CD4-positive, alpha-beta T cell treated with Interleukin-4 for 1 hour (primary cell): ENCODE results near the gene EFL1.

Experiments
- DNase-seq, 2 donors: peaks; one replicate each; pipeline ENCODE4 v3.0.0-alpha.2; 2020 to 2022

Gene EFL1

DNA sequence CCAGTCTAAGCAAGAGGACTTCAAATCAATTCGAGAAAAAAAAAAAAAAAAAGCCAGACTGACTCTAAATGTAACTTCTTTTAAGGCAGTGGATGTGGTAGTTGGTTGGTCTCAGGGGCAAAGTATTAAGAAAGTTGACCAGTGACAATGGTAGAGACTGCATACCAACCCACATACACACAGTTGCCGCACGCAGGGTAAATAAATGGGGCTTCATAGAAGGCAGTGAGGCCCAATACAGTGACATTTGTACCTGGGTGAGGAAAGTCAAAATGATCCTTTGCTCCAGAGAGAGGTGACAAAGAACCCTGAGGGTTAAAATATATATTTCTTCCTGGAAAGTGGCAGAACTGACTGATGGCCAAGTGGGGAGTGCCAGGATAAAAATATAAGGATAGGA lies 116.0 kb downstream of the EFL1 start:
- no peak for DNase-seq

DNA sequence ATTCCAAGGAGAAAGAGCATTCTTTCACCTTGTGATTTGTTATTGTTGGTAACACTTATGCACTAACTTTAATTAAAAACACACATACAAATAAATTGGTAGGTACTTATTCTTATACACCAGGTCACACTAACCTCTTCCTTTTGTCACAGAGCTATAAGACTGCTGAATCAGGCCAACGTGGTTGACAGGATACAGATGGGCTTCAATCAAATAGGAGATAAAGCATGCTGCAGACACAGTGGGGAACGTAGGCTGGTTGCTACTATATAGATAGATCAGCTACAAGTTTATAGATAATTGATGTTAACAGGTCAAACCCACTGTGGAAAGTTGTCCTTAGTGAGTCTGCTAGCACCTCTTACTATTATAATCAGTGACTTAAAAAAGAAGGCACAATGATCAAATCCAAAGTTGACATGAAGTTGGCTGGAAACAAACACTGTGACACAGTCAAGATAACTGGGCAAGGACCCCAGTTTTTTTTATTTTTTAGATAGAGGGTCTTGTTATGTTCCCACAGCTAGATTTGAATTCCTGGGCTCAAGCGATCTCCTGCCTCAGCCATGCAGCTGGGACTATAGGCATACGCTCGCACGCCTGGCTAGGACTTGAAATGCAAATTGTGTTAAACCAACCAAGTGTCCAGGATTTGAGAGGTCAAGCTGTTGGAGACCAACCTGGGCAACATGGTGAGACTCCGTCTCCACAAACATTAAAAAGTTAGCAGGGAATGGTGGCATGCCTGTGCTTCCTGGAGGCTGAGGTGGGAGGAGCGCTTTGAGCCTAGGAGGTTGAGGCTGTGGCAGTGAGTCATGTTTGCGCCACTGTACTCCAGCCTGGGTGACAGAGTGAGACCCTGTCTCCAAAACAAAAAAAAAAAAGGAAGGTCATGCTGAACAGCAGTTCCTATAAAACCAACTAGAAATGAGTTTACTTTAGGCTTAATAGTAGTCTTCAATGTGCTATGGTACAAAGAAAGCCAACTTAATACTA lies 118.8 kb downstream of the EFL1 start:
- no peak for DNase-seq

DNA sequence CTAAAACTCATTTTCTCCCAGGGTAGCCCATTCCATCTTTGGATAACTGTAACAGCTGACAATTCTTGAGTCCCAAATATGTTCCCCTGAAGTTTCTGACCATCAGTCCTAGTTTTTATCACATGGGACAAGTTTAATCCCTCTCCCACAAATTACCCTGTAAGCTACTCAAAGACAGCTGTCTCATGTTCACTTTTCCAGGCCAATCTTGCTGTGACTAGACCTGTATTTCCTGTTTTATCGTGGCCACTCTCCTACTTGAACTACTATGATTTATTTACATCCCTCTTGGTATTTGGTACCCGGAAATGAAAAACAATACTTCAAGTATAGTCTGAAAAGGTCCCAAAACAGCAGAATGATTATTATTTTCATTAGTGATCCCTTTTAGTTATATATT lies 121.6 kb downstream of the EFL1 start:
- no peak for DNase-seq

DNA sequence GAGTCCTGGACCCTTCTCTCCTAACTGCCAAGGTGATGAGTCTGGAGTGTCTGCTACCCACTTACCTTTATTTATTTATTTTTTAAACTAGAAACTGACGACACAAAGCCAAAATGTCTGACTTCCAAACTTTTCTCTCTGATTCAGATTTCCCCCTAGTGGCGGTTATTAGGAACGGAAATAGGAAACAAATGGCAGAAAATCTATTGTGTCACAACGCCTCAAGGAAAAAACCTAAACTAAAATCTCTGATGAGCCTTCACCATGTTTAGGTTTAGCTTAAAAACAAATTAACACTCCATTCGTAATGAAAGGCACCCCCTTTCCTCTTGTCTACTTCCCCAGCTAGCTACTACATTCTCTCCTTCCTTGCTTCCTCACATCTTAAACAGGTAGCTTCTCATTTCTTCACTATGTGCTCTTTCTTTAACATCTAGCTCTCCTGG lies 122.7 kb downstream of the EFL1 start:
- DNase-seq: peak in 1 of 2 donors; percentile 27

DNA sequence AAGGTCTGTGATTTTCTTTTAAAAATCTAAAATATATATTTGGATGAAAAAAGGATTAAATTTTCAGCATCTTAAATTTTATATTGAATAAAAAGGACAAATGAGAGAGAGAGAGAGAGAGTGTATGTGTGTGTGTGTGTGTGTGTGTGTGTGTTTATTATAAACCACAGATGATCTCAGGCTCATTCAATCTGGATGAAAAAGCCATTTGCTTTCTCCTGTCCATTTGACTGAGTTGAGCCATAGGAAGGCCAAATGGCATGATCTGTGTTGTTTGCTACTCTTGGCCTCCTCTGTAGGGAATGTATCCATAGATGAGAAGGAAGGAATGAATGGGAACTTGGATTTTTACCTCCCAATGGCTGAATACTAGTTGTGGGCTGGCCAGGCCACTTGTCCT lies 124.2 kb downstream of the EFL1 start:
- DNase-seq: no peak

DNA sequence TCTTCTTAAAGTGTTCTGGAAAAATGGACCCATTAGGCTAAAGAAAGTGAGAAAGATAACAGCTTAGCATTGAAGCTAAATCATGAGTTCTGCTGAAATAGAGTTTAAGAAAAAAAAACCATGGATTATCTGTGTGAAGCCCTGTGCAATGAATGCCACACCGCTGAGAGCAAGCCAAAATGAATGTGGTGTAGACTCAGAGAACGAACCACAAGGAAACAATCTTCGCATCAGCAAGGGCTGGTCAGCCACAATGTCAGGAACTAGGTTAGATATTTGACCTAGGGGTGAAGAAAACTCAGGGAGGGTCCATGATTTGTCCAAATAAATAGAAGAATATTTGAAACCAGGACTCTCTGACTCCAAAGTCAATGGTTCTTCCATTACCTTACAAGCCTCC lies 125.3 kb downstream of the EFL1 start:
- DNase-seq: no peak

DNA sequence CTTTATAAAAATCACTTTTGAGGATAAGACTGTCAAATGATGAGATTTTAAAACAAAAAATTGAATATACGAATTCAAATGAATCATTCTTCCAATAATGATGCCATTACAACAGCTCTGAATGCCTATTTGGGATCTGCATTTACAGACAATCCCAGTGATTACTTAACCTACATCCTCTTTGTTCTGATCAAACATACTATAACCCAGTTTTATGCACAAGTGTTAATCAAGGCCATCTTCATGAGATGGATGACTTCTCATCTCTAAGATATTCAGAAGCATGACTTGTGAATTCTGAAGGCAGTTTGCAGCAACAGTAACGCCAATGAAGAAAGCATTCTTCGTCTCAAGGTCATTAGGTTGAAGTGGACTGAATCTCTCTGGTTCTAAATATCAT lies 126.4 kb downstream of the EFL1 start:
- DNase-seq: no peak

DNA sequence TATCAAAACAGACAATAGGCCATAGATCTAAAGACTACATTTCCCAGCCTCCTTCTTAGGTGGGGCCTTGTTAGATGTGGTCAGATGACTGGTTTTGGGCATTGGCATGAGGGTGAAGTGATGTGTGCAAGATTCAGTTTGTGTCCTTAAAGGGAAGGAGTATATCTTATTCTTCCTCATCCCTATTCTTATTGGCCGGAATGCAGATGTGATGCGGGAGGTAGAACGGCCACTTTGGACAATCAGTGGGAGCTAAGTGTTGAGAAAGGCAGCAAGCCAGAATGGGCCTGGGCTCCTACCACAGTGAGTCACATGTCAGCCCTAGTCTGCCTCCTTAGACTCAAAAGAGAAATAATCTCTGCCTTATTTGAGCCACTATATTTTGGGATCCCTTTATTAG lies 126.9 kb downstream of the EFL1 start:
- no peak for DNase-seq

DNA sequence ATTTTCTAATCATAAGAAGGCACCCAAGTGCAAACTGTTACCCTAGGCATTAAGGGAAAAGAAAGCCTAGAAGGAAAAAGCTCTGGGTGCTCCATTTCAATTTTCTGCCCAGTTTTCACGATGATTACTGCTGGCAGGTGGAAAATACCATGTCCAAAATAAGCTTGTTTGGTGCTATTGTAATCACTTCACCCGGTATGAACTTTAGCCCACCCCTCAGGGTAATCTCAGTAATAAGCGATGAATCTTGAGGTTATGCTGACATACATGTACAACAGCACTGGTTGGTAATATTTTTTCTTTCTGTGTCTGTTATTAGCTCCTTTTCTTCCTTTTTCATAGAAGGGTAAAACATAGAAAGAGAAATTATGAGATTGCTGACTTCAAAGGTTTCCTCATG lies 128.1 kb downstream of the EFL1 start:
- no peak for DNase-seq

DNA sequence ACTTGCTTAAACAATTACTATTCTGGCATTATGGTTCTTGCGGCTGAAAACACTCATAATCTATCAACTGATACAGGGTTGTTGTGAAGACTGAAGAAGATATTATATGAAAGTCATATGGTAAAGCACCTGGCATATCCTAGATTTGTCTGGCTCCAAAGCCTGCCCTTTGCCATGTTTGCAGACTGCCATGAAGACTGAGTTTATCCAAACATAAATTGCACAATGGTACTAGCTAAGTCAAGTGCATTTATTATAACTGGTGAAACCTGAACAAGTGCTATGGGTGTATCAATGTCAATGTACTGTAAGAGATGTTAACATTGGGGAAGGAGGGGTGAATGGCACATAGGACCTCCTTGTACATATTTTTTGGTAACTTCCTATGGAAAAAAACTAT lies 129.3 kb downstream of the EFL1 start:
- DNase-seq: no peak

DNA sequence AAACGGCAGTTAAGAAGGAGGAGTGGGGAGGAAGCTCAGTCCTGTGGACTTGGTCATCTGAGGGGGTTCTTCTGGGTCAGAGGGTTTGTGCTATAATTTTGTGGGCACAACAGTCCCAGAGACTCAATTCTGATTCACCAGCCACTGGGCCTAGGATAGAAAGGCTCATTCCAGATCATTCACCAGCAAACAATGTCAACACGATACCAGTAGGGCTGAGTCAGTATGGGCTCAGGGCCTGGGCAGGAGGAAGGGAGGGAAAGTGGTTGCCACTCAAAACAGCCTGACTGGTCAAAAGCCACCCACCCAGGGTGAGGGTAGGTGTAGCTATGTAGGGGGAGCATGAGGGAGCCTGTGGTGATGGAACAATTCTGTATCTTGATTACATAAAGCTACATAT lies 129.8 kb downstream of the EFL1 start:
- DNase-seq: no peak

DNA sequence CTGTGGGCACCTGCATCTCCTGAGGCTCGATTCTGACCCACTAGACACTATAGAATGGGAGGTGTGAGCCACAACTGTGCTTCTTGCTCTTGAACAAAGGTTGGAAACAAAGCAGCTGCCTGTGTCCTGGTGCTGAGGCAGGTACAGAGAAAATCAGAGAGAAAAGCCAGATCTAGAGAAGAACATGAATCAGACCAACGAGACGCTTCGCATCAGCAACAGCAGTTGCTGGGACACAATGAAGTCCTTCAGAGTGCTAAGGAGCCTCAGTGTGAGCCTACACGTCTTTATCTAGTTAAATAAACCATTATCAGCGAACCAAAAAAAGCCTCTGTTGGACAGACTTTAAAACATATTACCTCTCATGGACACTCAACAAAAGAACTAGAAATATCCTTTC lies 130.4 kb downstream of the EFL1 start:
- DNase-seq: no peak

DNA sequence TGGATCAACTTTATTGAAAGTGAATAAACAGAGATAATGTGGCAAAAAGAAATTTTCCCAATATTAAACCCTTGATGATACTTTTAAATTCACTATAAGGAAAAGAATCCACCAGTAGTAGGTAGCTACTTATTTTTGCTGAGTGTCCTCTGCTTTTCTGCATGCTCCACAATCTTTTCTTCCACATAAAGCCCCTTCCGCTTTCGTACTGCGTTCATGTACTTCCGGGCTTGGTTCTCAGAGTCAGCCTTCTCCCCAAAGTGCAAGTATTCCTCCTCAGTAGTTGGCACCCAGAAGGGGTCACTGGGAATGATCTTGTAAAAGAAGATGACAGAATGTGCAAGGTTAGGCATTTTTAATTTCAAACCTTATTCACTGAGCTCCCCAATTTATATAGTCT lies 132.3 kb downstream of the EFL1 start:
- no peak for DNase-seq

DNA sequence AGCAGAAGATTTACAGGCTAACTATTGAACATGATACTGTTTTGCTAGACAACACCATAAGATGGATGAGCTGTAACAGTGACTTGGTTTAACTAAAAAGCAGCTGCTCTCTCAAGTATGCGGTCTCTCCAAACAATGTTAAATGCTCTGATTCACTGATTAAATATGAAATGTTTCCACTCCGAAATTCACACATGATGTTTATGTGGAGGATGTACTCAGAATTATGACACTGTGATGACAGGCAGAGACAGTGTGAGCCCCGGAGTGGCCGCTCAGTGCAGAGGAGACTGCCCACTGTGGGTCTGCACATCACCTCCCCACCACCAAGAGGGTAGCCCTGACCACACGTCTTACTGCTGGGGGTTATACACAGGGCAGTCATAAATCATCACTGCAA lies 132.8 kb downstream of the EFL1 start:
- DNase-seq: no peak

DNA sequence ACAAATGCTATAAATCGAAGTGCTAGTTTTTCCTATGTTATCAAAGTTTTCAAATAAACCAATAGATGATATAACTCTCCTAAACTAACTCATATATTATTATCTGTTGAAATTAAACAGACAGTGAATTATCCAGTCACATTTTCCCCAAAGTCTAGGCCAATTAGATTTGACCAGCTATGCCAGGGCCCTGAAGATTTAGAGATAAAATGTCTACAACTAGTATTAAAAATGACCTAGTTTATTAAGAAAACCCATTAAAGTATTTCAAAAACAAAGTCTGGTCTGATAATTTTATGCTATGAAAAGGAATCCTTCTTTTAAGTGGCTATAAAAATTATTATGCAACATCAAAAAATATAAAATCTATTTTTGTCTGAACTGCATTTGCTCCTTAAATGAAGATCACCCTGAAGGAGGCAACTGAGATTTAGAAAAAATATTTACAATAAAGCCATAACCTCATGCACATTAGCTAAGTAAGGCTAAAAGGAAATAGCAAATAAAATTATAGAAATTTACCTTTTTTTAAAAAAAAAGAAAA lies 133.3 kb downstream of the EFL1 start:
- DNase-seq: no peak

DNA sequence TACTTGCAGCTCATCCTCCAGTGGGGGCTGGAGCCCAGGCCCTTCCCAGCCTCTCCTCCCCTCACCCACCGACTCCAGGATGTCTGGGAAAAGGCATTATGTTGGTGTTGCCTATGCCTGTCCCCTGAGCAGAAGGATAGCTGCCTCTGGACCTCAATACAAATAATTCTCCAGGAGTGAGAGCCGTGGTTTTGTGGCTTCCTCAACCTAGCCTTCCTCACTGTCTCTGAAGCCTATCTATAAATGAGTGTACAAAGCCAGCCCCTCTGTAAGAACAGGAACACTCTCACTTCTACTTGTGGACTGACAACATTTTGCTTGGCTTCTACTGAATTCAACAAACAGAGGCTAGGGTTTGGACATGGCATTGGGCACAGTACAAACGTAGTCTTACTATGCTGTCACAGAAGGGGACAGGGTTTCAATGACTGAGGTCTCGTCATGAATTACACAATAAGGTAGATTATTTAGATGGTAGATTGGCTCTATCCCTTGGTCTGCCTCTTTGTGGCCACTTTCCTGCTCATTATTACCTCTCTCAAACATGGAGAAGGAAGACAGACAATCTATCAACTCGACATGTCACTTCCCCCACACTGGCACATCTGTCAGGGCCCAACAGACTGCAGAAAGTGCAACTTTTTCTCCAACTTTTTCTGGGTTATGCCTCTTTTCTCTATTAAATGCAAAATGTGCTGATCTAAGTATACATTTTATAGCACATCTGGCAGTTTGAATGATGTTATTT lies 134.0 kb downstream of the EFL1 start:
- no peak for DNase-seq

DNA sequence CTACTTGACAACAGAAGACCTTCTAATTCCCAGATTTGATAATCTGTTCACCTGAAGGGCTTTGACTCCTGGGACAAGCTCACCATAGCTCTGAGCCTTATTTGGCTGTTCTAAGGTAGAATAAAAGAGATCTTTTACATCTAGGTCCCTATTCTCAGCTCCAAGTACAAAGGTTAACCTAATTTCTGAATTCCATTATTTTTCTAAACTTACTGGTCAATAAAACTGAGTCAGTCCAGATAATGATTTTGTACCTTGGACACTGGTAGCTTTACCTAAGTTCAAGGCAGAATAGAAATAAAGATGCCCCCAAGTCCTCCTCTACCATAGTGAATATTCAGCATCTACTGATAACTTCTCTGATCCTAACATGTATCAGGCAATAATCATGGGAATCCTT lies 135.0 kb downstream of the EFL1 start:
- DNase-seq: no peak

DNA sequence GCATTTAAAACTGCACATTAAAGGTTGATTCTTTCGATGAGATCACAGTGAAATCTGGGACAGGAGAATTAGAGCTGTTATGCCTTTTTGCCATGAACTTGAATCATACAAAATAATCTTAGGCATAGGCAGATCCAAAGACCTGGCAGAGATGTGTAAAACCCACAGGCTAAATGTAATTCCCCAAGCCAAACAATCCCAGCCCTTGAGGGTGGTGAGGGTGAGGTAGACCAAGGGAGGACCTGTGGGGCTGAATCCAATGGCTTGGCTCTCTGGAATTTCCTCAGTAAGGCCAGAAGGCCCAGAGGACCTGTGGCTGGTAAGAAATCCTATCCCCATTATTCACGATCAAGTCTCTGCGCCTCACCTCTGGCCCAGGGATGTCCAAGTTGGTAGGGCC lies 136.2 kb downstream of the EFL1 start:
- DNase-seq: no peak

DNA sequence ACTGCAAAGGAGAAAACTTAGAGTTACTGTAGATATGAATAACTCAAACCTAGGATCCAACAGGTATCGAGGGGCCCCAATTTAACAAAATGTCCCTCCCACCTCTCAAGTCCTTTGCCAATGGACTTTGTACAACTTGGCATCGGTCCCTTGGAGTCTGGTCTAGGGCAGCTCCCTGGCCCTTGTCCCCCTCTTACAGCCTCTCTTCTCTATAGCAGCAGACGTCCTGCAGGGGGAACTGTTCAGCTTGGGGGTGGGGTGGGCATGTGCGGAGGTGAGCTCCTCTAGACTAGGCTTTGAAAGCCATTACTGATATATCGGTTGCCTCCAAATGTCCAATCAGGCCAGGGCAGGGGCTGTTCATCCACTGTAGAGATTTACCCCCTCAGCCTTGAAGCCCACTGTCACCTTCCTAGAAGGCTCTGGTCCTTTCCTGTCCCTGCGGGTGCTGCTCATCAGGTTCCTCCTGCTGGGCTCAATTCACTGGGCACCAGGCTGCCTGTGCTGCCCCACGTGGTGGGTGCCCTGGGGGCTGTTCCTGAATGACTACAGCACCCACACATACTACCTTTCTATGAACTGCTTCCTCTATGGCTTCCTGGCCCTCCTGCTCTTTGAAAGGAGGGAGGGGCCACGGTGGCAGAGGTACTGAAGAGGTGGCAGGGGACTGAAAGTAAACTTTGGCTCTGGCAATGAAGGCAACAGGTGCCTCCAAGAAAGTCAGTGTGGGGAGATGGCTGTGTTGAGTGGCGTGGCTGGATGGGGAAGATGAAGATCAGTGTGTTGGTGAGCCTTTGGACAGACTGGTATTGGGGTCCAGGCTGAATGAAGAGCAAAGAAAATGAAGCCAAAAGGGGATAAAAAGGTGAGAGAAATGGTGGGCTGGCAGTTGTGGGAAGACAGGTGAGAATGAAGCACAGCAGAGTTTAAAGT lies 137.9 kb downstream of the EFL1 start:
- no peak for DNase-seq

DNA sequence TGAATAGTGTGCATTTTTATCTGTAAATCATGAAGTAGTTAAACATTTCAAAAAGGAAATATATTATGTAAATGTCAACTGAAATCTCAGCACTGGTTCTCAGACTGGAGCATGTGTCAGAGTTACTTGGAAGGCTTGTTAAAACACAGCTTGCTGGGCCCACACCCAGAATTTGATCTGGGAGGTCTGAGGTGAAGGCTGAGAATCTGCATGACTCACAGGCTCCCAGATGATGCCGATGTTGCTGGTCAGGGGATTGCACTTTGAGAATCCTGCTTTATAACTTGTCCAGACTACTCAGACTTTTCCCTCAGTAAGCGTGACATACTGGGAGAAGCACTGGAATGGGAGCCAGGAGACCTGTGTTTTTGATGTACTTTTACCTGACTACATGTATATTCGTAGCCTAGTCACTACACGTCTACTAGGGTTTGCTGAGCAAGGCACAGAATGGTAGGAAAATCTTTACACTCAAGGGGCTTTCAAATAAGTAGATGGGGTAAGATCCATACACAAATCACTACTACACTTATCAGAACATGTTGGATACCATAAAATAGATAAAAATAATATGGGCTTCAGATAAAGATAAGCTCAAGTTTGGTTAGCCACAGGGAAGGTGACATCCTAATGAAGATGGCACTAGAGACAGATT lies 139.7 kb downstream of the EFL1 start:
- no peak for DNase-seq

DNA sequence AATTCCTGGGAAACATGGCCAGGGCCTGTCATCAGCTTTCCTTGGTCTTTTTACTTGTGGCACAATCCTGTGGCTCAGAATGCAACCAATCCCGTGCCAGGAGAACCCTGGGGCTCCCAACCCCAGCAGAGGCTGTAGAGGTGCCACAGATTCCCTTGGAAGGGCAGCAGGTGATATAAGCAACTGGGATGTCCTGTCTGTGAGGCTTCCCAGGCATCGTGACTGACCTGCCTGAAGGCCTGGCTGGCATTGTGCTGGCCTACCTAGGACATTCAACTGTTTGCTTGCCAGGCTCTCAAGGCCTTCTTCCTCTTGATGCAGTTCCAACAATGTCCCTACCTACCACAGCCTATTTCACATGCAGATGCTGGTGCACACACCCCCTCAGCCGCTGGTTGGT lies 144.5 kb downstream of the EFL1 start:
- no peak for DNase-seq

DNA sequence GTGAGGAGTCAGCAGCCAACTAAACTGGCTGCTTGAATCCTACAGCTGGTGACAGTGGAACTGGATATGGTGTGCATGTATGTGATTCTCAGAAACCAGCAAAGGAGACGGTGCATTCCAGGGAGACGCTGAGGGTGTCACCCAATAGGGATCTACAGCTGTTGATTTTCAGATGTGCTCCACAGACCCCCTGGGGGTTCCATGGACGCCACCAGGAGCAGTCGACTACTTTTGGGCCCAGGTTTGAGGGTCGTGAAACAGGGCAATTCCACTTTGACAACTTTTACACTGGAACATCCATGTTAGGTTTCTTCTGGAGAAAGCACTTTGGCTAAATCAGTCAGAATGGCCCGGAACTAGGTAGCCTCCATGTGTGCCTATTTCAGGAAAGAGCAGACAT lies 145.2 kb downstream of the EFL1 start:
- no peak for DNase-seq
